ENCODE measurements around the gene AMN1. TPM values are rescaled to one million over a fixed set of nuclear protein-coding genes. Genes with fewer than 3 reads are reported as not detected.
"Not testable (repeated sequence)": the region's sequence is repeated elsewhere in the genome, so short reads cannot be mapped to it uniquely, and the experiment has no call there.

AMN1 gene
- total and polyA plus RNA-seq, 2 experiments from 2014 or later: 9.3 to 14.0 TPM

- DNase-seq (ENCODE audit: low spot score): no peak
- 90% methylated on average over 3 of the region's 3 CpGs for WGBS (ENCODE audit: low lambda C conversion rate, missing lambda C conversion rate)
- Histone ChIP-seq H3K4me1 (ENCODE audit: insufficient read depth) (no peaks in the 10 kb centered on the region), H2AFZ (no peak overlapping the region), H3K79me2 (no peaks in the 10 kb centered on the region), H3K4me2 (no peak overlapping the region), H3K27me3 (no peaks in the 10 kb centered on the region), H3K9me2 (replicated peaks; ENCODE audit: insufficient read depth) (no peaks in the 10 kb centered on the region), H3K36me3 (replicated peaks; ENCODE audit: insufficient read depth, low read depth) (no peaks in the 10 kb centered on the region), H3K4me3 (no peak overlapping the region), H3K9me3 (ENCODE audit: low read depth) (no peaks in the 10 kb centered on the region), H4K20me1 (ENCODE audit: insufficient read depth, poor library complexity, severe bottlenecking) (no peaks in the 10 kb centered on the region), H3K27ac (no peak overlapping the region)
- TF ChIP-seq CTCF (IDR thresholded peaks at IDR 0.05; ENCODE audit: poor library complexity) (no peak), EZH2phosphoT487 (IDR thresholded peaks at IDR 0.05; ENCODE audit: low read depth, severe bottlenecking, unreplicated experiment) (no peak), EZH2 (IDR thresholded peaks at IDR 0.05; ENCODE audit: borderline replicate concordance) (no peak)
These were observed 18.6 kb downstream of the AMN1 start for GRCh38 chr12:31710021-31710818.

GRCh38 chr12:31708118-31708517, 20.7 kb downstream of the AMN1 start:
- H3K79me2 ChIP-seq; H2AFZ ChIP-seq; H3K9me3 ChIP-seq (ENCODE audit: low read depth); DNase-seq (ENCODE audit: low spot score); H3K9me2 ChIP-seq (replicated peaks; ENCODE audit: insufficient read depth); H3K27me3 ChIP-seq; H3K4me2 ChIP-seq; H3K36me3 ChIP-seq (replicated peaks; ENCODE audit: insufficient read depth, low read depth); H3K4me3 ChIP-seq; H4K20me1 ChIP-seq (ENCODE audit: insufficient read depth, poor library complexity, severe bottlenecking); H3K4me1 ChIP-seq (ENCODE audit: insufficient read depth); H3K27ac ChIP-seq: not testable (repeated sequence)
- WGBS (ENCODE audit: low lambda C conversion rate, missing lambda C conversion rate): 97% methylated on average over 7 of the region's 7 CpGs

GRCh38 chr12:31705621-31706020, 23.2 kb downstream of the AMN1 start:
- Histone ChIP-seq H3K9me2 (replicated peaks; ENCODE audit: insufficient read depth) (no peaks in the 10 kb centered on the region), H3K9me3 (ENCODE audit: low read depth) (no peaks in the 10 kb centered on the region), H2AFZ (no peak overlapping the region), H3K4me2 (no peak overlapping the region), H3K4me1 (ENCODE audit: insufficient read depth) (no peaks in the 10 kb centered on the region), H4K20me1 (ENCODE audit: insufficient read depth, poor library complexity, severe bottlenecking) (no peaks in the 10 kb centered on the region), H3K79me2 (no peaks in the 10 kb centered on the region), H3K36me3 (replicated peaks; ENCODE audit: insufficient read depth, low read depth) (no peaks in the 10 kb centered on the region), H3K27ac (no peak overlapping the region), H3K27me3 (no peaks in the 10 kb centered on the region), H3K4me3 (no peak overlapping the region)
- TF ChIP-seq EZH2phosphoT487 (IDR thresholded peaks at IDR 0.05; ENCODE audit: low read depth, severe bottlenecking, unreplicated experiment) (no peak), EZH2 (IDR thresholded peaks at IDR 0.05; ENCODE audit: borderline replicate concordance) (no peak), CTCF (IDR thresholded peaks at IDR 0.05; ENCODE audit: poor library complexity) (no peak)
- no peak for DNase-seq (ENCODE audit: low spot score)
- WGBS (ENCODE audit: low lambda C conversion rate, missing lambda C conversion rate): 47% methylated on average over 2 of the region's 2 CpGs

GRCh38 chr12:31702047-31702446, 26.8 kb downstream of the AMN1 start:
- Histone ChIP-seq H3K4me1 (ENCODE audit: insufficient read depth) (no peaks in the 10 kb centered on the region), H3K9me2 (replicated peaks; ENCODE audit: insufficient read depth) (no peaks in the 10 kb centered on the region), H3K27ac (no peak overlapping the region), H3K4me2 (no peak overlapping the region), H2AFZ (no peak overlapping the region), H3K79me2 (no peaks in the 10 kb centered on the region), H3K27me3 (no peaks in the 10 kb centered on the region), H3K9me3 (ENCODE audit: low read depth) (no peaks in the 10 kb centered on the region), H3K4me3 (no peak overlapping the region), H3K36me3 (replicated peaks; ENCODE audit: insufficient read depth, low read depth) (peaks cover 3% of the 10 kb centered on the region), H4K20me1 (ENCODE audit: insufficient read depth, poor library complexity, severe bottlenecking) (no peaks in the 10 kb centered on the region)
- DNase-seq (ENCODE audit: low spot score): peak; percentile 10
- TF ChIP-seq EZH2phosphoT487 (IDR thresholded peaks at IDR 0.05; ENCODE audit: low read depth, severe bottlenecking, unreplicated experiment): no peak
- TF ChIP-seq CTCF (IDR thresholded peaks at IDR 0.05; ENCODE audit: poor library complexity): peak; percentile 19
- TF ChIP-seq EZH2 (IDR thresholded peaks at IDR 0.05; ENCODE audit: borderline replicate concordance): no peak

- WGBS (ENCODE audit: low lambda C conversion rate, missing lambda C conversion rate): 95% methylated on average over 3 of the region's 3 CpGs
These were observed 38.9 kb downstream of the AMN1 start for GRCh38 chr12:31689921-31690320.

More at GRCh38 chr12:31689921-31690320, 38.9 kb downstream of the AMN1 start:
- H3K9me2 ChIP-seq (replicated peaks; ENCODE audit: insufficient read depth); H3K36me3 ChIP-seq (replicated peaks; ENCODE audit: insufficient read depth, low read depth); H3K27me3 ChIP-seq; H2AFZ ChIP-seq; H3K9me3 ChIP-seq (ENCODE audit: low read depth); H3K27ac ChIP-seq; H3K4me3 ChIP-seq; H4K20me1 ChIP-seq (ENCODE audit: insufficient read depth, poor library complexity, severe bottlenecking); H3K79me2 ChIP-seq; H3K4me2 ChIP-seq; H3K4me1 ChIP-seq (ENCODE audit: insufficient read depth); DNase-seq (ENCODE audit: low spot score): not testable (repeated sequence)

Measured in hepatocyte (in vitro differentiated cells).